Subcutaneous adipose tissue (tissue), 4 donors: ENCODE data around the gene AJUBA. TPM values are rescaled to one million over a fixed set of nuclear protein-coding genes. Genes with fewer than 3 reads are reported as not detected.

Experiments used
- CTCF ChIP-seq: fragments of 450-650 bp; IDR thresholded peaks from one replicate; pipeline ENCODE4 v1.5.1; 2016; ENCODE audit warnings: low read depth, mild to moderate bottlenecking, control low read depth, antibody characterized with exemption, moderate library complexity
- total RNA-seq, 4 donors: library from RNA; depleted of rRNA; stranded (reverse); fragments of >200 nt; gene quantifications; one replicate each; pipeline ENCODE4 v1.1.0, GENCODE V29; 2016

AJUBA gene
- total RNA-seq, 4 donors from 2014 or later: 1.8 to 7.2 (median 4.7) TPM

GRCh38 chr14:22976620-22977433, 5.5 kb downstream of the AJUBA start:
- no peak for TF ChIP-seq CTCF

GRCh38 chr14:22974530-22975313, 7.6 kb downstream of the AJUBA start:
- TF ChIP-seq CTCF: no peak

- no peak for TF ChIP-seq CTCF
These were observed 8.9 kb downstream of the AJUBA start for GRCh38 chr14:22973217-22974032.

GRCh38 chr14:22972313-22972930, 9.9 kb downstream of the AJUBA start:
- TF ChIP-seq CTCF: no peak

- no peak for TF ChIP-seq CTCF
These were observed 11.2 kb downstream of the AJUBA start for GRCh38 chr14:22971152-22971551.

GRCh38 chr14:22966783-22967269, 15.5 kb downstream of the AJUBA start:
- no peak for TF ChIP-seq CTCF
